ENCODE results near the gene WNK4. TPM values are rescaled to one million over a fixed set of nuclear protein-coding genes. Genes with fewer than 3 reads are reported as not detected.

The WNK4 gene
- total and polyA plus RNA-seq, 9 of the 15 experiments (the other 6 are each of a cell fraction or from before 2014, with no cell fraction given): 0.32 to 25.8 (median 4.5) TPM

GRCh38 chr17:42744283-42744805 is 36.1 kb upstream of the WNK4 start (continued):
- TF ChIP-seq NFIC (IDR thresholded peaks at IDR 0.05) (peak; percentile 71), SNRNP70 (optimal IDR thresholded peaks at IDR 0.05; ENCODE audit: low read depth, low read length) (no peak), ZBTB9 (CRISPR knock-in tag; IDR thresholded peaks at IDR 0.05) (no peak), TCFL5 (CRISPR knock-in tag; conservative IDR thresholded peaks at IDR 0.05) (no peak), CC2D1A (IDR thresholded peaks at IDR 0.05) (0 out of 2 replicates have a peak, but pooled peaks have one; percentile 24), ZBTB26 (CRISPR knock-in tag; IDR thresholded peaks at IDR 0.05) (no peak; the same call in 1 of the 2 replicates), JUND (IDR thresholded peaks at IDR 0.05; ENCODE audit: borderline replicate concordance, low read depth, low read length) (peak; percentile 46; the same call in 1 of the 2 replicates), JUND (tag; IDR thresholded peaks at IDR 0.05; ENCODE audit: borderline replicate concordance, low read depth, low read length) (no peak), NFE2 (IDR thresholded peaks at IDR 0.05; ENCODE audit: low read depth) (no peak), ARNT (IDR thresholded peaks at IDR 0.05) (peak in 1 of 2 experiments; percentile 0; a peak in 1 of 4 replicates), KDM5B (IDR thresholded peaks at IDR 0.05; ENCODE audit: insufficient replicate concordance, low read depth, low read length) (no peak), ZNF263 (CRISPR knock-in tag; IDR thresholded peaks at IDR 0.05; ENCODE audit: borderline replicate concordance) (no peak), MCM2 (IDR thresholded peaks at IDR 0.05; ENCODE audit: low read depth) (no peak), POLR2A (conservative IDR thresholded peaks at IDR 0.05) (0 out of 2 replicates have a peak, but pooled peaks have one; percentile 29), CREBBP (IDR thresholded peaks at IDR 0.05; ENCODE audit: low read depth, low read length) (no peak), DEAF1 (CRISPR knock-in tag; IDR thresholded peaks at IDR 0.05) (no peak), L3MBTL2 (IDR thresholded peaks at IDR 0.05) (peak; percentile 60), ZEB2 (IDR thresholded peaks at IDR 0.05) (no peak), ZNF592 (IDR thresholded peaks at IDR 0.05) (peak; percentile 47; the same call in 1 of the 2 replicates)

Measured in K562 (cell line).